ENCODE results near the gene TRIM2. TPM values are rescaled to one million over a fixed set of nuclear protein-coding genes. Genes with fewer than 3 reads are reported as not detected.

TRIM2 gene
- total RNA-seq, 1 donor from 2014 or later, result 14.7 TPM

DNA sequence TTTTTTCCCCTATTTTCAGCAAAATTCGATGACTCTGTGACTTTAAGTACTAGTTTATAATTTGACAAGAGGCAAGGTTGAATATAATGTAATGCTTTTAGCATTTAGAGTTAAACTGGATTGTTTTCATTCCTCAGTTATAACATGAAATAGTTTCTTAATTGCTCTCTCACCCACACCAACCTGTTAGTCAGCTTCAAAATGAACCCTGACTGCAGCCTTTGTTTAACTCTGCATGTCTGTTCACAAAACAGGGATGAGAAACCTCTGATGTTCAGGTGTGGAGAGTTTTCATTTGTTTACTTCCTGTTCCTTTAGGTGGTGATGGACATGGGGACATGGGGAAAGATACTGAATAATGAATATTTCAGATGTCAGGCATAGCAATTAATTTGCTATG lies 90.4 kb downstream of the TRIM2 start:
- no peak for DNase-seq (ENCODE audit: missing footprints)

DNA sequence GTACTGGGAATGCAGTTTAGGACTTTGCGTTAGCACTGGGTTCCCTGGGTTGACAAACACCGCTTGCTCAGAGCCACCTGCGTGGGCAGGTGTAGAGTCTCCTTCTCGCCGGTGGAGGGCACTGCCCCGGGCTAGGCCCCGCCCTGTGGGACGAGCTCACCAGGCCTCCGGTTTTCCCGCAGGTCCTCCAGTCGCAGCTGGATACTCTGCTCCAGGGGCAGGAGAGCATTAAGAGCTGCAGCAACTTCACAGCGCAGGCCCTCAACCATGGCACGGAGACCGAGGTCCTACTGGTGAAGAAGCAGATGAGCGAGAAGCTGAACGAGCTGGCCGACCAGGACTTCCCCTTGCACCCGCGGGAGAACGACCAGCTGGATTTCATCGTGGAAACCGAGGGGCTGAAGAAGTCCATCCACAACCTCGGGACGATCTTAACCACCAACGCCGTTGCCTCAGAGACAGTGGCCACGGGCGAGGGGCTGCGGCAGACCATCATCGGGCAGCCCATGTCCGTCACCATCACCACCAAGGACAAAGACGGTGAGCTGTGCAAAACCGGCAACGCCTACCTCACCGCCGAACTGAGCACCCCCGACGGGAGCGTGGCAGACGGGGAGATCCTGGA lies 91.0 kb downstream of the TRIM2 start:
- intact Hi-C loops (cut with DNase I), result no loop called here
- ATAC-seq (no peak), DNase-seq (ENCODE audit: missing footprints) (no peak)

More for the DNA sequence above, 90.4 kb downstream of the TRIM2 start:
- ATAC-seq, result no peak
- intact Hi-C loops (cut with DNase I), result no loop called here

DNA sequence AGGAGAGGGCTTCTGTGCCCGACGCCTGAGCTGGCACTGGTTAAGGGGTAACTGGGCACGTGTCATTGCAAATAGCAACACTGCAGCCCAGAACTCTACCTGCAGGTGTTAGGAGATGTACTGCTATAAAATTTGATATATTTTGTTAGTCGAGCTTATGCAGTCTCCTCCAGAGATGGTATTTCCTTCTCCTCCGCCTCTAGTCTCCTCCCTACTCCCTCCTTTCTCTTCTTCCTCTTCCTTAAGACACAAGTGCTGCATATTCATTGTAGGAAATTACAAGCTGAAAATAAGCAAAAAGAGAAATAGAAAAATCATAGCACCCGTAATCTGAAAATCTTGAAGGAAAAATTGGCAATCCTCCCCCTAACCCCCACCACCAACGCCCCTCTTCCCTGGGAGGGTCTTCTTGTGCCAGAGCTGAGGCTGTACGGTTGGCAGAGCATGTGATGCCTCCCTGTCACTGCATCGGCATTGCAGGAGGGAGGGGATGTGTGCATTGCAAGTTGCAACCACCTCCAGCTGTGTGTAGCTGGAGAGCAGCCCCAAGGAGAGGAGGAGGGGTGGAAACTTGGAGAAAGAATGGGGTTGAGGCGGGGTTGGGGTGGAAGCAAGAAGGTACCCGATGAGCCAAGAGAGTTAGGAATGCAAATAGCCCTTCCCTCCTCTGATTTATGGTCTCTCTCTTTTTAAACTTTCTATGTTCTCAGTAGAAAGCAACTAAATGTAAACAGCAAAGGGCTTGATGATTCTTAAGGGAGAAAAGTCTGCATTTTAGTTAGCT lies 92.0 kb downstream of the TRIM2 start:
- ATAC-seq (no peak), DNase-seq (ENCODE audit: missing footprints) (no peak)
- intact Hi-C loops (cut with DNase I), result no loop called here

DNA sequence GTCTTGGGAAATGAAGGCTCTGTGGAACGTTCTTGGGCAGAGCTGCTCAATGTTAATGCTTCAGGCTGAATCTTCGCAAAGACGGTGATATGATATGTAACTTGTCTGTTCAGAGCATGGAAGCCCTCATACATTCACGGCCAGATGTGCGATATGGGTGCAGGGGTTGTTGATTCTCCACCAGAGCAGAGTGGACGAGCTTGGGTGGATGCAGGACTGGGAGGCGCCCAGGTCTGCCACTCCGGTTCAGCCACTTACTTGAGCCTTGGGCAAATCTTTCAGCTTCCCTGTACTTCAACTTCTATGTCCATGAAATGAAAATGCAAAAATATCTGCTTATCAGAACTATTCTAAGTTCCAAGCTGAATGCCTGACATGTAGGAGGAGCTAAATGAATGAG lies 92.9 kb downstream of the TRIM2 start:
- intact Hi-C loops (cut with DNase I), result no loop called here
- DNase-seq (ENCODE audit: missing footprints) (no peak), ATAC-seq (no peak)

DNA sequence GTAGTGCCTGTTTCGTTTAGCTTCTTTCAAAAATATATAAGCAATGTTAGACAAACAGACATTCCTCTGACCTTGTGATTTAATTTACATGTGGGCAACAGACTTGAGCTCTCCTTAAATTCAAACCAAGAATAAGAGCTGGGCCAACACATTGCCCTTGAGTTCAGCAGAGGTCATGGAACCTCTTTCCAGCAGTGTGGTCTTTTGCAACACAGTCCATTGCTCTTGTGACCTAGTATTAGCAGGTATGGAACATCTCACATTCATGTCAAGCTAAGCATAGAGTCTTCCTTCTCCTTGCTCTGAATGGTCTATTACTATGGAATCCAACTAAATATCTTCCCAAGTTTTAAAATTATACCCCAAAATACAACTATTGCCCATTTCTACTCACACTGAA lies 106.5 kb downstream of the TRIM2 start:
- ATAC-seq, result no peak
- intact Hi-C loops (cut with DNase I), result no loop called here
- DNase-seq (ENCODE audit: missing footprints), result no peak

DNA sequence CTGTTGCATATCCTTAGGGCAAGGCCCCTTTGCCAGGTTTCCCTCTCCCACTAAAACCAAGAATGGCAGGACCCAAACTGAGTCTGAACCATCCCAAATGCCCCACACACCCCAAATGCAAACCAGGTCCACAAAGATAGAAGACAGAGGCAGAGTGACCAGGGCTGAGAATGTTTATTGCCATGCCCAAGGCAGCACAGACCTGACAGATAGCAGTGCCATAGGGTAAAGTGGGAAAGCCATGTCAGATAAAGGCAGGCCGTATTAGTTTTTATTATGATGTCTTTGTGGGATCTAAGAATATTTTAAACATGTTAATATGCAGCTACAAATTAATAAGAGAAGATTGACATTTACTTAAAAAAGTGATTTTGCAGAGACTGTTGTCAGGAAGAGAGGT lies 110.7 kb downstream of the TRIM2 start:
- intact Hi-C loops (cut with DNase I), result loop anchor here (5.0 kb wide), 2 partner anchors 83 to 108 kb away; no protein-coding TSS in a partner anchor
- ATAC-seq (no peak), DNase-seq (ENCODE audit: missing footprints) (no peak)

DNA sequence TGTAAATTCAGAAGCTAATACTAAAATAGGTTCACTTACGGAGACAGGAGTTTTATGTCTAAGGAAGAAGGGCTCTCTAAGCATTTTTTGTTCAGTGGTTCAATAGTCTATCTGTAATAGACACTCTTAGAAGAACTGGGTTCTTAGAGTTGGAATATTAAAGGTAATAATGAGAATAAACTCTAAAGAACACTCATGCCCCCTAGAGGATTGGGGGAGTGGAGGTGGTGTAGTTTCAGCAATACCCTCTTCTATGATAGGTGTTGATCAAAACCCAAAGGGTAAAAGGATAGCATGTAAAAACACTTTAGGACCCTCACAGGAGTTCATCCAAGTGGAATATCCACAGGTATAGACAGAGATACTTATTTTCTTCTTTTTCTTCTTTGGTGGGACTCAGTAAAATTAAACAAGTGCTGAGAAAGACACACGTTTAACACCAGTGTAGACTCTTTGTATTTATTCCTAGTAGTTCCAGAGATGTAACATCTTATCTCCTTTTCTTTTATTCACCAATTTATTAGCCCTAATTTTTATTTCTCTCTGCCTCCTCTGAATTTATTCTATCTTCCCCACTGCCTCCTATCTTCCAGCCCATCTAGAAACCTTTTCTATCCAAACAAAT lies 114.6 kb downstream of the TRIM2 start:
- intact Hi-C loops (cut with DNase I), result loop anchor here (2.0 to 5.0 kb wide), 3 partner anchors 87 to 176 kb away; no protein-coding TSS in a partner anchor
- ATAC-seq (no peak), DNase-seq (ENCODE audit: missing footprints) (no peak)

- intact Hi-C loops (cut with DNase I), result no loop called here
- DNase-seq (ENCODE audit: missing footprints) (no peak), ATAC-seq (no peak)
These were observed 118.5 kb downstream of the TRIM2 start for GRCh38 chr4:153322791-153323190.

DNA sequence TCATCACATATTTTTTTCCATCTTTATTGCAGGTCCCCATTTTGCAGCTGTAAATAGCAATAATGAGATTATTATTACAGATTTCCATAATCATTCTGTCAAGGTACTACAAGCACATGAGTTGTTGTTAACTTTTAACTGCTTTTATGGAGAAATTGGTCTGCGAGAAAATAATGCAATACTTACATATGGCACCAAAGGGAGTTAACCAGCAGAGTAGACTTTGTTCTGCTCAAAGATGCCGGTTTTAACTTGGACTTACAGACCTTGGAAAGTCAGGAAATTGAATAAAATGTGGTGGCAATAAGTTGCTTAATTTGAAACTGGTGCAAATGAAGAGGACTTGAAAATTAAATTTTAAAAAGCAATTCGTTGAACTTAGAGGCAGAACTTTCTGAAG lies 119.8 kb downstream of the TRIM2 start:
- DNase-seq (ENCODE audit: missing footprints) (no peak), ATAC-seq (no peak)
- intact Hi-C loops (cut with DNase I), result no loop called here

DNA sequence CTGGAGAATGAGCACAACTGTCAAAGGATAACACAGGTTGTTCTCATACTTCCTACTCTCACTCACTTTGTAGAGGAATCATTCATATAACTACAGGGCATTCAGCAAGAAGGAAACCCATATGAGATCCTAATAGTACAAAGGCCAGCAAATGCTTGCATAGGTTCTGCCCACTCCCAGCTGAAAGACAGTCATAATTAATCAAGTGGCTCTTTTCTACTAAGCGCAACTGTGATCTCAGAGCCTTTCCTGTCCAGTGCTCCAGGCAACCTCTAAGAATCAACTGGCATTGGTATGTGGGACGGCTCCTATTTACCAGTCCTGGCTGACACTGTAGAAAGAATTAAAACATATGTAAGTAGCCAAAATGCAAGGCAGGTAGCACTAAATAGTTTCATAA lies 121.3 kb downstream of the TRIM2 start:
- no peak for DNase-seq (ENCODE audit: missing footprints)
- no peak for ATAC-seq
- intact Hi-C loops (cut with DNase I), result no loop called here

DNA sequence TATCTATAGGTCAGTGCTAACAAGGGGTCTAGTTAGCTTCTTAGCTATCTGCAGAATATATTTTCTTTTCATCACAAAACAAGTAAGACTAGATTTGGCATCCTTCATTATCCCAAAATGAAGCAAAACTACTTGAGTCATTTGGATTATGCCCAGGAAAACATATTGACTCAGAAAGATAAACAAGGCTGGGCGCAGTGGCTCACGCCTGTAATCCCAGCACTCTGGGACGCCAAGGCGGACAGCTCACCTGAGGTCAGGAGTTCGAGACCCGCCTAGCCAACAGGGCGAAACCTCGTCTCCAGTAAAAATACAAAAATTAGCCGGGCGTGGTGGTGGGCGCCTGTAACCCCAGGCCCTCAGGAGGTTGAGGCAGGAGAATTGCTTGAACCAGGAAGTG lies 122.3 kb downstream of the TRIM2 start:
- intact Hi-C loops (cut with DNase I), result no loop called here
- no peak for DNase-seq (ENCODE audit: missing footprints)
- no peak for ATAC-seq

- intact Hi-C loops (cut with DNase I), result no loop called here
- DNase-seq (ENCODE audit: missing footprints), result no peak
- ATAC-seq, result no peak
These were observed 123.0 kb downstream of the TRIM2 start for GRCh38 chr4:153327247-153327646.

- intact Hi-C loops (cut with DNase I), result no loop called here
- DNase-seq (ENCODE audit: missing footprints), result no peak
- ATAC-seq, result no peak
These were observed 128.7 kb downstream of the TRIM2 start for GRCh38 chr4:153332936-153333335.

DNA sequence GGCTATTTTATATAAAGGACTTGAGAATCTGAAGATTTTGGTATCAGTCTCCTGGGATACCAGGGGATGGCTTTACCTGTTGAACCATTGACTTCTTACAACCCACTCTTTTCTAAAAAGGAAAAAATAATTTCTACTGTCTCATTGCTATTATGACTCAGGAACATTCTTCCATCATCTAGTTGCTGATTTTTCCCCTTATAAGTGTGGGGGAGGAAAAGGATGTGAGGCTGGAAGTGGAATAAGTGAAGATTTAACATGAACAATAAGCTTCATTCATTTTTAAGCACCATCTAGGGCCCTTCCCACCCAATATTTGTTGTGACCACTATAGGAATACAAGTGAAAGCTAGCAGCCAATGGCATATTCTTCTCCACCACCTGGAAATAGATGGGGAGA lies 129.6 kb downstream of the TRIM2 start:
- intact Hi-C loops (cut with DNase I), result no loop called here
- ATAC-seq (no peak), DNase-seq (ENCODE audit: missing footprints) (no peak)

DNA sequence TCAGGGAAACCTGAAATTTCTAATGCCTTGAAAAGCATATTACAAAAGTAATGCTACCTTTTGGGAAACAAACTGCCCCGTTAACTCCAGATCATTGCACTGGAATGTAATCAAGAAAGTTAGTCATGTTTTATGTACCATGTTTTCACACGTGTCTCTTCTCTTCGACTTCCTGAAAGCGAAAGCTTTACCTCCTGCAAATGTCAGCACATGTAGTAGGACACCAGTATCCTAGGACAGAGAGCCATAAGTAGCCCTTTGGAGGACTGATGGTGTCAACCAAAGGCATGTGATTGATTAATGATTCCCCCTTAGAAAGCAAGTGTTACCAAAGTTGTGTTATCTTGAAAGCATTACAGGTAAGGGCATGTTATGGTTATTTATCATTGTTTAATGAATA lies 131.4 kb downstream of the TRIM2 start:
- ATAC-seq (no peak), DNase-seq (ENCODE audit: missing footprints) (no peak)
- intact Hi-C loops (cut with DNase I), result no loop called here

- DNase-seq (ENCODE audit: missing footprints) (no peak), ATAC-seq (no peak)
- intact Hi-C loops (cut with DNase I), result no loop called here
These were observed 133.4 kb downstream of the TRIM2 start for GRCh38 chr4:153337686-153338085.

GRCh38 chr4:153341575-153342090 lies 137.4 kb downstream of the TRIM2 start:
- no peak for ATAC-seq
- no peak for DNase-seq (ENCODE audit: missing footprints)
- intact Hi-C loops (cut with DNase I), result loop anchor here (5.0 to 10.0 kb wide), 2 partner anchors 93 to 411 kb away; no protein-coding TSS in a partner anchor

- DNase-seq (ENCODE audit: missing footprints) (no peak), ATAC-seq (no peak)
- intact Hi-C loops (cut with DNase I), result loop anchor here (5.0 to 10.0 kb wide), 2 partner anchors 92 to 409 kb away; no protein-coding TSS in a partner anchor
These were observed 138.7 kb downstream of the TRIM2 start for GRCh38 chr4:153342751-153343552.

Measured in Right ventricle myocardium inferior (tissue), 1 donor.